HG03565 (cell line): Measurements from ENCODE around the gene PYCARD.
"Not testable (repeated sequence)": the region's sequence is repeated elsewhere in the genome, so short reads cannot be mapped to it uniquely, and the experiment has no call there.

Experiments used
- ATAC-seq: cut with Tn5 transposase; IDR thresholded peaks from one replicate; pipeline ENCODE4 v1.9.1; 2021; ENCODE audit warnings: mild to moderate bottlenecking, moderate library complexity; ENCODE audit not compliant: unreplicated experiment

The PYCARD gene

GRCh38 chr16:31215287-31216162 is 13.0 kb upstream of the PYCARD start:
- ATAC-seq = no peak

- no peak for ATAC-seq
Measured at GRCh38 chr16:31214708-31215286, 12.2 kb upstream of the PYCARD start.

- ATAC-seq = no peak
Measured at GRCh38 chr16:31213877-31214707, 11.5 kb upstream of the PYCARD start, which contains the start of gene TRIM72. Gene TRIM72, plus strand, starts transcription at chr16:31214119. Its CDS starts 620 bp downstream, at chr16:31214739.

- no peak for ATAC-seq
Measured at GRCh38 chr16:31213342-31213741, 10.8 kb upstream of the PYCARD start.

- no peak for ATAC-seq
Measured at GRCh38 chr16:31206776-31207175, 4.2 kb upstream of the PYCARD start.

GRCh38 chr16:31204871-31205666 is 2.5 kb upstream of the PYCARD start:
- no peak for ATAC-seq

GRCh38 chr16:31201582-31202413 is 762 bp downstream of the PYCARD start:
- ATAC-seq = no peak

- no peak for ATAC-seq
Measured at GRCh38 chr16:31200821-31201568, 1.6 kb downstream of the PYCARD start.

GRCh38 chr16:31200111-31200510 is 2.4 kb downstream of the PYCARD start:
- ATAC-seq = not testable (repeated sequence)

GRCh38 chr16:31199430-31200041 is 3.0 kb downstream of the PYCARD start:
- no peak for ATAC-seq

- ATAC-seq = no peak
Measured at GRCh38 chr16:31198207-31198882, 4.2 kb downstream of the PYCARD start.

GRCh38 chr16:31196324-31197088 is 6.1 kb downstream of the PYCARD start:
- no peak for ATAC-seq

- not testable (repeated sequence) for ATAC-seq
Measured at GRCh38 chr16:31195861-31196260, 6.7 kb downstream of the PYCARD start.

- no peak for ATAC-seq
Measured at GRCh38 chr16:31194898-31195297, 7.7 kb downstream of the PYCARD start.

GRCh38 chr16:31193874-31194273 is 8.7 kb downstream of the PYCARD start:
- ATAC-seq = no peak

- ATAC-seq = no peak
Measured at GRCh38 chr16:31192856-31193642, 9.5 kb downstream of the PYCARD start.
